Mucosa of descending colon (tissue), 3 donors: ENCODE data around the gene RRP8. TPM values are rescaled to one million over a fixed set of nuclear protein-coding genes. Genes with fewer than 3 reads are reported as not detected.

ENCODE experiments used
- ATAC-seq: fragments of 200-7000 bp; cut with Tn5 transposase; one replicate; pipeline ENCODE4 v1.9.1; 2020; ENCODE audit warnings: mild to moderate bottlenecking, moderate library complexity
- DNase-seq, 3 donors: peaks; one replicate each; pipeline ENCODE4 v3.0.0-alpha.2; 2020
- H3K36me3 ChIP-seq: fragments of 200-600 bp; one replicate; pipeline ENCODE4 v1.8.0; 2021; ENCODE audit warnings: low read depth, mild to moderate bottlenecking
- H3K4me1 ChIP-seq: fragments of 200-600 bp; one replicate; pipeline ENCODE4 v1.8.0; 2021; ENCODE audit warnings: low read depth, mild to moderate bottlenecking
- H3K4me3 ChIP-seq: fragments of 200-600 bp; one replicate; pipeline ENCODE4 v1.8.0; 2021; ENCODE audit warnings: mild to moderate bottlenecking
- H3K9me3 ChIP-seq: fragments of 200-600 bp; one replicate; pipeline ENCODE4 v1.8.0; 2021; ENCODE audit warnings: mild to moderate bottlenecking
- intact Hi-C, 2 donors: fragments of 100-400 bp; cut with DNase I in 1 of 2; cut with micrococcal nuclease in 1 of 2; formaldehyde crosslinking; loops; one replicate each; pipeline versions ENCODE4 v1.11.0 to v1.11.1; 2022; cut with DNase I, micrococcal nuclease
- total RNA-seq, 3 donors: library from RNA; stranded (reverse); fragmentation: NEBNext Ultra II Directional in 2 of 3; extraction: Animal tissue kit (Norgen Biotek cat#: 25700) in 2 of 3; gene quantifications; one replicate each; pipeline versions ENCODE4 v1.2.1 to v1.2.4, GENCODE V29; 2021 to 2023
- TF ChIP-seq, protein P1 (sequence below): fragments of 200-600 bp; IDR thresholded peaks from one replicate; pipeline ENCODE4 v1.8.0; 2022; ENCODE audit warnings: antibody characterized with exemption, mild to moderate bottlenecking
- donor health status: DM: no; HTN: no; CAD: no; lungs with moderate emphysema.
- donor health status: DM: no; HTN: no; CAD: no.
- donor health status: DM: no; HTN: yes; CAD: no.

RRP8 gene
- total RNA-seq, 3 donors from 2014 or later, result 20.5 to 33.7 (median 20.7) TPM

GRCh38 chr11:6614446-6614845, 11.0 kb upstream of the RRP8 start:
- Histone ChIP-seq H3K36me3 (no peaks in the 10 kb centered on the region), H3K4me3 (no peak overlapping the region), H3K4me1 (peaks cover 20% of the 10 kb centered on the region), H3K9me3 (no peaks in the 10 kb centered on the region)
- DNase-seq (no peak), ATAC-seq (no peak)
- TF ChIP-seq, protein P1, sequence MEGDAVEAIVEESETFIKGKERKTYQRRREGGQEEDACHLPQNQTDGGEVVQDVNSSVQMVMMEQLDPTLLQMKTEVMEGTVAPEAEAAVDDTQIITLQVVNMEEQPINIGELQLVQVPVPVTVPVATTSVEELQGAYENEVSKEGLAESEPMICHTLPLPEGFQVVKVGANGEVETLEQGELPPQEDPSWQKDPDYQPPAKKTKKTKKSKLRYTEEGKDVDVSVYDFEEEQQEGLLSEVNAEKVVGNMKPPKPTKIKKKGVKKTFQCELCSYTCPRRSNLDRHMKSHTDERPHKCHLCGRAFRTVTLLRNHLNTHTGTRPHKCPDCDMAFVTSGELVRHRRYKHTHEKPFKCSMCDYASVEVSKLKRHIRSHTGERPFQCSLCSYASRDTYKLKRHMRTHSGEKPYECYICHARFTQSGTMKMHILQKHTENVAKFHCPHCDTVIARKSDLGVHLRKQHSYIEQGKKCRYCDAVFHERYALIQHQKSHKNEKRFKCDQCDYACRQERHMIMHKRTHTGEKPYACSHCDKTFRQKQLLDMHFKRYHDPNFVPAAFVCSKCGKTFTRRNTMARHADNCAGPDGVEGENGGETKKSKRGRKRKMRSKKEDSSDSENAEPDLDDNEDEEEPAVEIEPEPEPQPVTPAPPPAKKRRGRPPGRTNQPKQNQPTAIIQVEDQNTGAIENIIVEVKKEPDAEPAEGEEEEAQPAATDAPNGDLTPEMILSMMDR, result no peak
- intact Hi-C loops, result no loop called here

DNA sequence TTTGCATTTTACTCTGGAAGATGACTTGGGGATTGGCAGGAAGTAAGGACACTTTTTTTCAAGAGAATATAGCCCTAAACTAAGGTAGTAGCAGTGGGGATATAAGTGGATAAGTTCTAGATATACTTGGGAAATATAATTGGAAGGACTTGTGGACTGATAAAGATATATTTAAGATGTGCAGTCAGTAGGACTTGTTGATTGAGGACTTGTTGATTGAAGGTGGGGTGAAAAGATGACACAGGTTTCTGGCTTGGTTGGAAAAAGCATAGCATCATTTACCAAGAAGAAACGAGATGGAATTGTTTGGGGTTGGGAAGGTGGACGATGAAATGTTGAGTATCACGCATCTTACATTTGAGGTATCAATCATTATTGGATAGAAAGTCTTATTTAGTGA, 10.1 kb upstream of the RRP8 start:
- Histone ChIP-seq H3K36me3 (no peaks in the 10 kb centered on the region), H3K4me1 (peaks cover 20% of the 10 kb centered on the region), H3K9me3 (no peaks in the 10 kb centered on the region), H3K4me3 (no peak overlapping the region)
- ATAC-seq, result no peak
- no peak for DNase-seq
- intact Hi-C loops, result no loop called here
- TF ChIP-seq, protein P1, result no peak

GRCh38 chr11:6612213-6613041, 9.0 kb upstream of the RRP8 start, which contains the start of gene TAF10:
TSS of gene TAF10 (minus strand) at chr11:6612216. CDS start at chr11:6612189, 27 bp downstream.
- Histone ChIP-seq H3K36me3 (no peaks in the 10 kb centered on the region), H3K4me1 (peaks cover 16% of the 10 kb centered on the region), H3K9me3 (no peaks in the 10 kb centered on the region), H3K4me3 (peak within 1 kb of the TSS; percentile 83)
- TF ChIP-seq, protein P1, result peak; percentile 45
- ATAC-seq (peak; percentile 94), DNase-seq (peak; percentile 98 to 99 (median 98))
- intact Hi-C loops, result no loop called here

DNA sequence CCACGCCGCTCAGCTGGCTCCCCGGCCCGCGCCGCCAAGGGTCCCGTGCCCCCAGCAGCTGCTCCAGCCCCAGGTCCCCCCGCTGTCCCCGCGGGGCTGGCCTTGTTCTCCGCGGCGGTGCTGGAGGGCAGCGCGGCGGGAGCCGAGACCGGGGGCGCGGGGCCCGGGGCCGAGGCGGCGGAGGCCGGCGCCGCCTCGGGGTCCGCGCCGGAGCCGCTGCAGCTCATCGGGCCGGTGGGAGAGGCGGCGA, 8.5 kb upstream of the RRP8 start:
- Histone ChIP-seq H3K4me1 (peaks cover 20% of the 10 kb centered on the region), H3K4me3 (peak overlapping the region; percentile 83), H3K9me3 (no peaks in the 10 kb centered on the region), H3K36me3 (no peaks in the 10 kb centered on the region)
- TF ChIP-seq, protein P1, result no peak
- intact Hi-C loops, result no loop called here
- ATAC-seq, result no peak
- DNase-seq, result no peak

DNA sequence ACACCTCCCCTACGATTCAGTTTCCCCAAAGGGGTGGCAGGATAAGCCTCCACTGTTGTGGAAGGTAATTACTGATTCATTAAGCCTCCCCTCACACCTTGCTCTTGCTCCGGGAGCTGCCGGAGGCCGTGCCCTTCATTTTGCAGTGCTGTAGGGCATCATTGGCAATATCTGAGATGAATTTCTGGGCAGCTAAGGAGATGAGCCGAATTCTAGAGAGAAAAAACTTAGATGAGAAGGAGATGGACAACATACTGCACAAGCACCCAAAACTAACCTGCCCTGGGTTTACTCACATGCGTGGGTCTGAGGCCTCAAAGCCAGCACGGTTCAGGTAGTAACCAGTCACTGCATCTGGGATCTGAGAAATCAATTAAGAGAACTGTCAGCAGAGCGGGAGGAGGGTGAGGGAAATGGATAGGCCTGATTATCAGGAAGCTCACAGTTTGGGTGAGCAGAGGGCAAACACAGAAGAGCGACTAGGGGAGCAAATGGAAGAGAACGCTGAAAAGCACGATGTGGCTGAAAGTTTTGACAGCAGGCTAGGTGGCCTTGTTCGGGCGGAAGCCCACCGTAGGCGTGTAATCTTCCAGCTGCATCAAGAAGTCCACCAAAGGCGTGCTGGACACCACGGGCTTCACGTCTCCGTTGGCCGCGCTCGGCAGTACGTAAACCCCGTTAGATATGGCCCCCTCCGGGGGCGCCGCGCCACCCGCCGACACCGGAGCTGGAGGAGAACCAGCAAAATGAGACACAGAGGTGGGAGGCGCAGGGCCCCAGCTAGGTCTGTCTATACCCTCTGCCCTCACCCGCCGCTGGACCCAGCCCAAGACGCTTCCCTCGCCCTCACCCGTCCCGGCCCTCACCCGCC, 7.9 kb upstream of the RRP8 start:
- peak; percentile 52 to 80 (median 77) for DNase-seq
- Histone ChIP-seq H3K9me3 (no peaks in the 10 kb centered on the region), H3K4me1 (peaks cover 25% of the 10 kb centered on the region), H3K4me3 (peak overlapping the region; percentile 83), H3K36me3 (no peaks in the 10 kb centered on the region)
- intact Hi-C loops, result no loop called here
- peak; percentile 0 for ATAC-seq
- TF ChIP-seq, protein P1, result no peak
